HCT116 (cell line): ENCODE results near the gene CNMD. TPM values are rescaled to one million over a fixed set of nuclear protein-coding genes. Genes with fewer than 3 reads are reported as not detected.

Source experiments
- ATAC-seq: fragments of 200-7000 bp; cut with Tn5 transposase; 2 replicates; pipeline ENCODE4 v1.9.1; 2020; ENCODE audit warnings: mild to moderate bottlenecking, moderate library complexity
- BruUV-seq: library from RNA; stranded (reverse); fragments of 400-500 nt; replicated peaks from 2 replicates; lab custom pipeline; 2021; lab: Mats Ljungman, UMichigan
- CTCF ChIA-PET: fragments of 300-600 bp; sonication (Branson Sonifier 250); formaldehyde crosslinking; loops from one replicate; lab custom pipeline; 2021; ENCODE audit warnings: antibody characterized with exemption; lab: Charles Lee
- POLR2A ChIA-PET: fragments of 300-600, 350-600 bp; sonication (Branson Sonifier 250); formaldehyde crosslinking; loops from one replicate; lab custom pipeline; 2021; ENCODE audit warnings: antibody characterized with exemption; lab: Charles Lee
- RAD21 ChIA-PET, 2 experiments: fragments of 300-600 bp; sonication (Branson Sonifier 250); formaldehyde crosslinking; loops; one replicate each; lab custom pipeline; 2023; ENCODE audit warnings: low total read pairs in 2 of 2; ENCODE audit not compliant: uncharacterized antibody in 2 of 2, unreplicated experiment in 2 of 2, low non-redundant PET in 1 of 2; lab: Charles Lee
- DNase-seq: peaks from one replicate; pipeline ENCODE4 v3.0.0-alpha.2; 2010; ENCODE audit warnings: low read depth, low spot score
- H2AFZ ChIP-seq: fragments of 200-600 bp; shearing (Covaris generic), sonication (generic); 2 replicates; pipeline ENCODE4 v1.6.1; 2017; ENCODE audit warnings: low read depth, mixed run types, mixed read lengths, antibody characterized with exemption, low read length; ENCODE audit not compliant: poor library complexity, severe bottlenecking
- H3K27ac ChIP-seq: 2 replicates; pipeline ENCODE4 v1.5.1; 2012; ENCODE audit warnings: low read depth, low read length
- H3K27me3 ChIP-seq: fragments of 200-600 bp; sonication (generic); 2 replicates; pipeline ENCODE4 v1.6.1; 2016; ENCODE audit warnings: mixed run types, low read length, mixed read lengths; ENCODE audit not compliant: insufficient read depth
- H3K36me3 ChIP-seq, 2 experiments: fragments of 200-500 bp in 1 of 2; fragments of 200-600 bp in 1 of 2; sonication (Bioruptor generic) in 1 of 2; sonication (generic) in 1 of 2; 2 replicates each; pipeline versions ENCODE4 v1.5.1 to v1.6.1; 2014 to 2016; ENCODE audit warnings: low read length in 2 of 2, inconsistent platforms in 1 of 2, mixed read lengths in 1 of 2, mixed run types in 1 of 2; ENCODE audit not compliant: insufficient read depth in 2 of 2, control insufficient read depth in 1 of 2
- H3K4me1 ChIP-seq, 2 experiments: fragments of 200-600 bp in 1 of 2; sonication (generic) in 1 of 2; 2 replicates each; pipeline versions ENCODE4 v1.5.1 to v1.6.1; 2012 to 2017; ENCODE audit warnings: low read length in 2 of 2, inconsistent platforms in 1 of 2, mild to moderate bottlenecking in 1 of 2, mixed read lengths in 1 of 2, mixed run types in 1 of 2, moderate library complexity in 1 of 2; ENCODE audit not compliant: insufficient read depth in 2 of 2, control insufficient read depth in 1 of 2
- H3K4me2 ChIP-seq: fragments of 200-600 bp; sonication (generic); 2 replicates; pipeline ENCODE4 v1.6.1; 2017; ENCODE audit warnings: mixed run types, low read length, mixed read lengths
- H3K4me3 ChIP-seq, 2 experiments: fragments of 200-600 bp in 1 of 2; sonication (generic) in 1 of 2; replicated peaks in 1 of 2; 2 replicates each; pipeline ENCODE4 v1.5.1; 2011 to 2016; ENCODE audit warnings: low read length in 2 of 2, control low read depth in 1 of 2, low read depth in 1 of 2, mild to moderate bottlenecking in 1 of 2, mixed read lengths in 1 of 2, mixed run types in 1 of 2
- H3K79me2 ChIP-seq: fragments of 200-600 bp; sonication (generic); 2 replicates; pipeline ENCODE4 v1.6.1; 2017; ENCODE audit warnings: mild to moderate bottlenecking, mixed run types, low read length, moderate library complexity, mixed read lengths; ENCODE audit not compliant: insufficient read depth
- H3K9ac ChIP-seq: fragments of 200-600 bp; sonication (generic); 2 replicates; pipeline ENCODE4 v1.6.1; 2016; ENCODE audit warnings: low read length, mixed read lengths
- H3K9me2 ChIP-seq: fragments of 200-600 bp; sonication (generic), shearing (Covaris generic); 2 replicates; pipeline ENCODE4 v1.6.1; 2017; ENCODE audit warnings: mixed run types, mild to moderate bottlenecking, moderate library complexity; ENCODE audit not compliant: insufficient read depth
- H3K9me3 ChIP-seq, 2 experiments: fragments of 200-500 bp in 1 of 2; fragments of 200-600 bp in 1 of 2; sonication (Bioruptor generic) in 1 of 2; sonication (generic) in 1 of 2; 2 replicates each; pipeline ENCODE4 v1.6.1; 2014 to 2017; ENCODE audit warnings: low read length in 2 of 2, mixed read lengths in 2 of 2, inconsistent platforms in 1 of 2, low read depth in 1 of 2, mild to moderate bottlenecking in 1 of 2, mixed run types in 1 of 2, moderate library complexity in 1 of 2; ENCODE audit not compliant: control insufficient read depth in 1 of 2, insufficient read depth in 1 of 2
- H4K20me1 ChIP-seq: fragments of 200-600 bp; sonication (generic), shearing (Covaris generic); 2 replicates; pipeline ENCODE4 v1.6.1; 2017; ENCODE audit warnings: mixed run types, mild to moderate bottlenecking, moderate library complexity; ENCODE audit not compliant: insufficient read depth
- EGR1 ChIP-seq: IDR thresholded peaks from 2 replicates; pipeline ENCODE4 v1.6.1; 2012; ENCODE audit warnings: low read depth
- ELF1 ChIP-seq: IDR thresholded peaks from 2 replicates; pipeline ENCODE4 v1.6.1; 2012; ENCODE audit warnings: low read depth, borderline replicate concordance
- EZH2 ChIP-seq: fragments of 200-600 bp; sonication (generic); IDR thresholded peaks from 2 replicates; pipeline ENCODE4 v1.6.1; 2017; ENCODE audit warnings: antibody characterized with exemption, mixed run types
- EZH2phosphoT487 ChIP-seq: fragments of 200-600 bp; IDR thresholded peaks from 2 replicates; pipeline ENCODE4 v1.6.1; 2018; ENCODE audit warnings: antibody characterized with exemption, borderline replicate concordance
- FOSL1 ChIP-seq: IDR thresholded peaks from 2 replicates; pipeline ENCODE4 v1.6.1; 2012; ENCODE audit warnings: low read depth
- POLR2A ChIP-seq: IDR thresholded peaks from 2 replicates; pipeline ENCODE4 v1.7.0; 2011; ENCODE audit warnings: borderline replicate concordance; ENCODE audit not compliant: insufficient read depth, insufficient read length; ENCODE audit errors: extremely low read depth
- POLR2AphosphoS5 ChIP-seq: IDR thresholded peaks from 2 replicates; pipeline ENCODE4 v1.6.1; 2011; ENCODE audit warnings: mild to moderate bottlenecking, low read depth, low read length, moderate library complexity
- RAD21 ChIP-seq: IDR thresholded peaks from 2 replicates; pipeline ENCODE4 v1.6.1; 2012; ENCODE audit warnings: low read depth, mild to moderate bottlenecking
- REST ChIP-seq: IDR thresholded peaks from 2 replicates; pipeline ENCODE4 v1.6.1; 2012; ENCODE audit warnings: low read depth
- SIN3A ChIP-seq: IDR thresholded peaks from 2 replicates; pipeline ENCODE4 v1.6.1; 2012; ENCODE audit warnings: low read depth
- SP1 ChIP-seq: IDR thresholded peaks from 2 replicates; pipeline ENCODE4 v1.6.1; 2012; ENCODE audit warnings: low read depth
- SRF ChIP-seq: IDR thresholded peaks from 2 replicates; pipeline ENCODE4 v1.6.1; 2012; ENCODE audit warnings: low read depth
- TCF7L2 ChIP-seq: IDR thresholded peaks from 2 replicates; pipeline ENCODE4 v1.7.0; 2011; ENCODE audit warnings: borderline replicate concordance, inconsistent platforms; ENCODE audit not compliant: insufficient read depth, insufficient read length; ENCODE audit errors: extremely low read depth
- YY1 ChIP-seq: IDR thresholded peaks from 2 replicates; pipeline ENCODE4 v1.6.1; 2011; ENCODE audit warnings: low read length, low read depth, moderate library complexity, mild to moderate bottlenecking; ENCODE audit not compliant: insufficient replicate concordance; ENCODE audit errors: extremely low read depth
- ZBTB33 ChIP-seq: IDR thresholded peaks from 2 replicates; pipeline ENCODE4 v1.6.1; 2011; ENCODE audit warnings: mild to moderate bottlenecking, low read length, moderate library complexity; ENCODE audit not compliant: insufficient replicate concordance; ENCODE audit errors: extremely low read depth
- ZFX ChIP-seq: fragments of 450-650 bp; IDR thresholded peaks from 2 replicates; pipeline ENCODE4 v1.6.1; 2017
- ZNF274 ChIP-seq: fragments of 200-500 bp; sonication (Bioruptor generic); IDR thresholded peaks from 2 replicates; pipeline ENCODE4 v1.6.1; 2014; ENCODE audit warnings: mild to moderate bottlenecking, low read depth, low read length, inconsistent platforms
- intact Hi-C: fragments of 100-400 bp; cut with micrococcal nuclease; formaldehyde crosslinking; loops from 2 replicates; pipeline ENCODE4 v1.10.0; 2022
- total RNA-seq: library from RNA; stranded (reverse); gene quantifications from one replicate; pipeline ENCODE4 v1.2.1, GENCODE V29; 2021; ENCODE audit not compliant: unreplicated experiment
- TF ChIP-seq, protein P1 (sequence below), 3 experiments: fragments of 200-600 bp in 1 of 3; sonication (generic) in 1 of 3; IDR thresholded peaks in 2 of 3; conservative IDR thresholded peaks in 1 of 3; 2 replicates each; pipeline ENCODE4 v1.5.1; 2012 to 2017; ENCODE audit warnings: low read depth in 2 of 3, low read length in 2 of 3, antibody characterized with exemption in 1 of 3, borderline replicate concordance in 1 of 3, control low read depth in 1 of 3, mild to moderate bottlenecking in 1 of 3, mixed read lengths in 1 of 3, mixed run types in 1 of 3, moderate library complexity in 1 of 3; ENCODE audit not compliant: insufficient read depth in 1 of 3
- TF ChIP-seq, protein P2 (sequence below): IDR thresholded peaks from 2 replicates; pipeline ENCODE4 v1.6.1; 2012

CNMD gene
- total RNA-seq, 1 experiment from 2014 or later = not detected

GRCh38 chr13:52711286-52711685 lies 28.3 kb downstream of the CNMD start:
- no TSS peak for BruUV-seq
- Histone ChIP-seq H3K27ac (no peak overlapping the region), H3K9me2 (no peaks in the 10 kb centered on the region), H3K79me2 (no peaks in the 10 kb centered on the region), H3K4me1 (no peaks in the 10 kb centered on the region), H3K27me3 (no peaks in the 10 kb centered on the region), H3K9ac (no peak overlapping the region), H3K4me2 (no peak overlapping the region)
- ChIA-PET POLR2A (no interaction called here), CTCF (no interaction called here)
- no peak for ATAC-seq
- TF ChIP-seq SIN3A (no peak), TCF7L2 (no peak), ZNF274 (no peak), YY1 (no peak), ELF1 (no peak), REST (no peak), EZH2 (no peak), RAD21 (no peak), EZH2phosphoT487 (no peak), FOSL1 (no peak), EGR1 (no peak), SP1 (no peak), ZFX (no peak), SRF (no peak), POLR2AphosphoS5 (no peak), POLR2A (no peak), ZBTB33 (no peak)
- TF ChIP-seq, protein P1, sequence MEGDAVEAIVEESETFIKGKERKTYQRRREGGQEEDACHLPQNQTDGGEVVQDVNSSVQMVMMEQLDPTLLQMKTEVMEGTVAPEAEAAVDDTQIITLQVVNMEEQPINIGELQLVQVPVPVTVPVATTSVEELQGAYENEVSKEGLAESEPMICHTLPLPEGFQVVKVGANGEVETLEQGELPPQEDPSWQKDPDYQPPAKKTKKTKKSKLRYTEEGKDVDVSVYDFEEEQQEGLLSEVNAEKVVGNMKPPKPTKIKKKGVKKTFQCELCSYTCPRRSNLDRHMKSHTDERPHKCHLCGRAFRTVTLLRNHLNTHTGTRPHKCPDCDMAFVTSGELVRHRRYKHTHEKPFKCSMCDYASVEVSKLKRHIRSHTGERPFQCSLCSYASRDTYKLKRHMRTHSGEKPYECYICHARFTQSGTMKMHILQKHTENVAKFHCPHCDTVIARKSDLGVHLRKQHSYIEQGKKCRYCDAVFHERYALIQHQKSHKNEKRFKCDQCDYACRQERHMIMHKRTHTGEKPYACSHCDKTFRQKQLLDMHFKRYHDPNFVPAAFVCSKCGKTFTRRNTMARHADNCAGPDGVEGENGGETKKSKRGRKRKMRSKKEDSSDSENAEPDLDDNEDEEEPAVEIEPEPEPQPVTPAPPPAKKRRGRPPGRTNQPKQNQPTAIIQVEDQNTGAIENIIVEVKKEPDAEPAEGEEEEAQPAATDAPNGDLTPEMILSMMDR (IDR thresholded peaks at IDR 0.05 in 2 of 3, conservative IDR thresholded peaks at IDR 0.05 in 1 of 3; ENCODE audit: borderline replicate concordance in 1 of 3, insufficient read depth in 1 of 3, low read depth in 2 of 3, low read length in 2 of 3) = no peak
- TF ChIP-seq, protein P2, sequence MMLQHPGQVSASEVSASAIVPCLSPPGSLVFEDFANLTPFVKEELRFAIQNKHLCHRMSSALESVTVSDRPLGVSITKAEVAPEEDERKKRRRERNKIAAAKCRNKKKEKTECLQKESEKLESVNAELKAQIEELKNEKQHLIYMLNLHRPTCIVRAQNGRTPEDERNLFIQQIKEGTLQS = no peak
- TF ChIP-seq, all 23 proteins: peak for 0
- H3K4me3 ChIP-seq = no peak overlapping the region
- H4K20me1 ChIP-seq = no peaks in the 10 kb centered on the region
- DNase-seq = no peak
- no peaks in the 10 kb centered on the region for H3K9me3 ChIP-seq
- RAD21 ChIA-PET = no interaction called here
- H3K36me3 ChIP-seq = no peaks in the 10 kb centered on the region
- no peak overlapping the region for H2AFZ ChIP-seq
- intact Hi-C loops = no loop called here
